ENCODE results near the gene WDR45.

- no peak for TF ChIP-seq CTCF (IDR thresholded peaks at IDR 0.05; ENCODE audit: poor library complexity, severe bottlenecking)
- TF ChIP-seq REST (IDR thresholded peaks at IDR 0.05; ENCODE audit: borderline replicate concordance), result no peak
These were observed 7.0 kb downstream of the WDR45 start for GRCh38 chrX:49072712-49073095.
